Activated CD8-positive, alpha-beta memory T cell treated with anti-CD3 and anti-CD28 coated beads, Interleukin-2, amount 50 U/mL, for 1 hour (primary cell): ENCODE data around the gene ECT2.
"Not testable (repeated sequence)": the region's sequence is repeated elsewhere in the genome, so short reads cannot be mapped to it uniquely, and the experiment has no call there.

Experiments
- DNase-seq: peaks from one replicate; pipeline ENCODE4 v3.0.0-alpha.2; 2020; ENCODE audit errors: extremely low read depth

Gene ECT2

DNA sequence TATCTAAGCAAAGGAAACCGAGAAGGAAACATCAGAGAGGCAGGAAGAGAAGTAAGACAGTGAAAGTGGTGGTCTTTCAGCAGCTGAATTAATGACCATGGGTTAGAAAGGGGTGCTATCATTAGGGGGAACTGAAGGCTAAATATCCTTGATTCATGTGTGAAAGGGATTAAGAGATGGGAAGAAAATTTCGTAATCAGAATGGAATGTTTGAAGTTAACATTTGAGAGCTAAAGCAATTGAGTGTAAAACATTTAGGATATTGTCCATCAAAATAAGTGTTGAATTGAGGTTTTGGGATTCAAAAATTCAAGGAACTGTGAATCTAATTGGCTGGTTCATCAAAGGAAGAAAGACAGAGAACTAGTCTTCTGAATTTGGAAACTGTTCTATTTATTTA lies 4.1 kb upstream of the ECT2 start:
- DNase-seq, result no peak

DNA sequence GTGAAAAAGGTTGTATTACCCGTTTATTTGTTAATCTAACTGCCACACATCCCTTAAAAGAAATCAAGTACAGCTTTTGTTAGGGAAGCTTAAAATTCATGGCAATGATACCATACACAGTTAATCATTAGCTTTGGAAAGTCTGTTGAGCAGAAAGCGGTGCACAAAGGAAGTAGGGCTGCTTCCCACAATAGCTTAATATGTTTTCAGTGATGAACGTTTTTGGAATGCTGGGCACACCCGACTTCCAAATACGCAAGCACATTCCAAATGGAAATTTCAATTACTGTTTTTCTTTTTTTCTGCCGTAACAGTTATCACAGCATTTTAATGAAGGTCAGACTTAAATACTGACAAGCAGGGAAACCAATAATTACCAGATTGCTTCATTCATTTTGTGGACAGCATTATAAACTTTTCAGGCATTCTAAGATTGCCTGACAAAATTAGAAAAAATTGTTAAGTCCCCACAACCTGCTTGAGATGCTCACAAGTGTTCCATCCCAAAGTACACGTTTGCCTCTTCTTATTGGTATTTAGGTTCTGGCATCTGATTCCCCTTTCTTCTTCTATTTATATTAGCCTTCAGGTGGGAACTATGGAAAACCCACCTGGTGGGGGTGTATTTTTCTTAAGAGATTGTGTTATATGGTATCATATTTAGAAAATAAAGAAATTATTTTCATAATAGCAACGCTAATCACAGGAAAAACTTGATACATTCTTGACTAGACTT lies 1.1 kb upstream of the ECT2 start:
- no peak for DNase-seq

DNA sequence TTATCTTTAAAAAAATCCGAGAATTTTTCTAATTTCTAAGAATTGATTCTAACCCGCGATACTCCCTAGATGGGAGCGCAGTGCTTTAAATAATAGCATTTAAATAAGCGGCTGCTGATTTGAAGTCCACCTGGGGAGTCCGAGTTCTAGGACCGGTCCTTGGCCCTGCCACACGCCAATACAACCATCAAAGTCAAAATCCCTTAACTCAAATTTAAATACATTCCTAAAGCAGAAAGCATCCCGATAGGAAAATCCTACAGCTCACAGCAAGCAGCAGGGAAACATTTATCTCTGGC lies 508 bp upstream of the ECT2 start:
- no peak for DNase-seq

DNA sequence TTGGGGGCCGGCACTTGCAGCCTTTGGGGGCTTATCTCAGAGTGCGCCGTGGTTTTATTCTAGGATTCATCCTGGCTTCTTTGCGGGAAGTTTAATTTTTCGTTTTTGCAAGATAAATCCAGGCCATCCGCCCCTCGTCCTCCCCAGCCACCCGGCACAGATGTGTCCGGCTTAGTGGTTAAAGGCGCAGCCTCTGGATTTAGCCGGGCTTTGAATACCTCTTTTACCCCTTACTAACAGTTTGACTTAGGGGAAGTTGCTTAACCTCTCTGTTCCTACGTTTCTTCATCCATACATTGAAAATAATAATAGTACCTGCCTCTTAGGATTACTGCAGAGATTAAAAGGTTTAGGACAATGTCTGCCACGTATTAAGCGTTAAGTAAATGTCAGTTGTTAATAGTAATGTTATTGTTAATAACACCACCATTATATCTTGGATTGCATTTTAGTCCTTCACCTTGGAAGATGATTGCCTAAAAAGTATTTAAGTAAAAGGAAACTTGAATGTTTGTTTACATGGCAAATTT lies 714 bp downstream of the ECT2 start:
- DNase-seq, result no peak

DNA sequence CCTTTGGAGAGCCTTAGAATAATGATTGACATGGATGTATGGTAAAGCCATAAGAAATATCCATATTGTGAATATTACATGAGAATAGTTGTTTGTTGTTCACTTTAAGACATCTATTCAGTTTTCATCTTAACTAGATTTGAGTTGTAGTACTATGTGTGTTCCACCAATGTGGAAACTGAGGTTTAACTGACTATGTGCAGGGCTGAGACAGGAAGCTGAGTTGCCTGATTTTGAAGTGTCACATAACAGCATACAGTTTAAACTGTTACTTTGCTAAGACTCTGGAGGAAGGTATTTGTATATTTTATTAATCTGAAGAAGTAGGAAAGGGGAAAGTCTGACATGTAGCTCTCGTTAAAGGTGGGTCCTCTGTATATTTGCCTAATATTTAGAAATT lies 2.1 kb downstream of the ECT2 start:
- DNase-seq, result no peak

DNA sequence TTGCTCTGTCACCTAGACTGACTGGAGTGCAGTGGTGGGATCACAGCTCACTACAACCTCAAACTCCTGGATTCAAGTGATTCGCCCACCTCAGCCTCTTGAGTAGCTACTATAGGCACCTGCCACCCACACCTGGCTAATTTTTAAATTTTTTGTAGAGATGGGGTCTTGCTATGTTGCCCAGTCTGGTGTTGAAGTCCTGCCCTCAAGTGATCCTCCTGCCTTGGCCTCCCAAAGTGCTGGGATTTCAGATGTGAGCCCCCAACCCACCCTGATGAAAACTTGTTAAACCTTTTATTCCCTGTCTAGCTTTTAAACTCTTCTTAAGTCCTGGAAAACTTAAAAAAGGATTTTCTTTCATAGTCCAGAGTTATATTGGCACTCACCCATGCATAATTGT lies 2.6 kb downstream of the ECT2 start:
- no peak for DNase-seq

DNA sequence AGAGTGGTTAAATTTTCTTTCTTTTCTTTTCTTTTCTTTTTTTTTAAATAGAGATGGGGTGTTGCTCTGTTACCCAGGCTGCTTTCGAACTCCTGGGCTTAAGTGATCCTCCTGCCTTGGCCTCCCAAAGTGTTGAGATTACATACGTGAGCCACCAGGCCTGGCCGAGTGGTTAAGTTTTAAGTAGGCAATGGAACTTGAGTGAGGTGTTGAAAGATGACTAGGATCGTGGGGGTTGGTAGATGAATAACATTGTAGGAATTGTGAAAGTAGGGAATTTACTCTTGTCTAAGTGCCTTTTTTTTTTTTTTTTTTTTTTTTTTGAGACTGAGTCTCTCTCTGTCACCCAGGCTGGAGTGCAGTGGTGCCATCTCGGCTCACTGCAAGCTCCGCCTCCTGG lies 9.9 kb downstream of the ECT2 start:
- DNase-seq, result not testable (repeated sequence)

DNA sequence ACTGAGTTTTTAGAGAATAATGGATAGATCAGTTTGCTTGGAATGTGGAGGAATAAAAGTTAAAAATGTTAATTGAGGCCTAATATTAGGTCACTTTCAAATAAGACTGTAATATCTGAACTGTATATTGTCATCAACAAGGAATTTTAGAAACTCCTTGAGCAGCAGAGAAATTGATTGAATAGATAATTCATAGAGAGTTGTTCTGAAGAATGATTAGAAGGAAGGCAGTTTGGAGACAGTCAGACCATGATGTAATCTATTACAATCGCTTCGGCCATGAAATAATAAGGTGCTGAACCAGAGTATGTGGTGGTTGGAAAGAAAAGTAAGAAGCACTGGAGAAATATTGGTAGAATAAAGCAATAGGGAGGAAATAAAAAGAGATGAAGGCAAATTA lies 15.7 kb downstream of the ECT2 start:
- DNase-seq, result no peak

DNA sequence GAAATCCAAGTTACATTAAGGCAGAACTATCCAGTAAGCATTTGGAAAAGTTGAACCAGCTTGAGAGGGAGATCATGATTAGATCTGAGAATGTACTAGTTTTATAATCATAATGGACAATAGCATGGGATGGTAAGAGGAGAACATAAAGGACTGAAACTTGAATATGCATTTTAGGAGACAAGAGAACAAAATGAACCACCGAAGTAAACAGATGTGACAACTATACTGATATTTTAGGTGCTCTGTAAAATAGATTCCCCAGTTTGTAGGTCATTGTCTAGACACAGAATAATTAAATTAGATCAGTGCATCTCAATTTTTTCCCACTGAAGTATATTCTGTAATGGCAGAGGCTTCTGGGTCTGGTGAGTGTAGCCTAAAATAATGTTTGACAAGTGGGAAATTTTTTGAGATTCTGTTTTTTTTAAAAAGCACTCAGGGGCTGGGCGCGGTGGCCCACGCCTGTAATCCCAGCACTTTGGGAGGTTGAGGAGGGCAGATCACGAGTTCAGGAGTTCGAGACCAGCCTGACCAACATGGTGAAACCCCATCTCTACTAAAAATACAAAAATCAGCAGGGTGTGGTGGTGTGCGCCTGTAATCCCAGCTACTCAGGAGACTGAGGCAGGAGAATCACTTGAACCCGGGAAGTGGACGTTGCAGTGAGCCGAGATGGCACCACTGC lies 16.3 kb downstream of the ECT2 start:
- no peak for DNase-seq

DNA sequence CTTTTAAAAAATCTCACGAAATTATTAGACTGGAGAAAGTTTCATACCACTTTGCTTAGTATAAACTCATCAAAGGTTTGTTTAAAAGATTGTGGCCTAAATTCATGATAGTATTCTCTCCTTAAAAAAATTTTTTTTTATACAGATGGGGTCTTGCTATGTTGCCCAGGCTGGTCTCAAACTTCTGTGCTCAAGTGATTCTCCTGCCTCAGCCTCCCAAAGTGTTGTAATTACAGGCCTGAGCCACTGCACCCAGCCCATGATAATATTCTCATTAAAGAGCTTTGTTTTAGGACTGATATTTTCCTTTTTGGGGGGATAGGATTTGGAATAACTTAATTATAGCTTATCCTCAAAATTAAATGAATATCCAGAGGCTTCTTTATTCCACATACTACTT lies 19.9 kb downstream of the ECT2 start:
- no peak for DNase-seq

DNA sequence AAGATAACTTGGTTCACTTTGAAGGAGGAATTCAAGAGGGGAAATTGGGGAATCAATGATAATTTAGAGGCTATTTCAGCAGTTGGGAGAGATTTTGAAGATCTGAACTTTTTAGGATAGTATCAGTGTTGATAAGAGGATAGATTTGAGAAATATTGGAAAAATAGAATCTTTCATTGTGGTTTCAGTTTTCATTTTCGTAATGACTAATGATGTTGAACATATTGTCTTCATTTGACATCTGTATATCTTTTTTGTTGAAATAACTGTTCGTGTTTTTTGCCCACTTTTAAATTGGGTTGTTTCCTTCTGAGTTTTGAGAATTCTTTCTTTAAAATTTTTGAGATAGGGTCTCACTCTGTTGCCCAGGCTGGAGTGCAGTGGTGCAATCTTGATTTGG lies 21.1 kb downstream of the ECT2 start:
- DNase-seq, result no peak

DNA sequence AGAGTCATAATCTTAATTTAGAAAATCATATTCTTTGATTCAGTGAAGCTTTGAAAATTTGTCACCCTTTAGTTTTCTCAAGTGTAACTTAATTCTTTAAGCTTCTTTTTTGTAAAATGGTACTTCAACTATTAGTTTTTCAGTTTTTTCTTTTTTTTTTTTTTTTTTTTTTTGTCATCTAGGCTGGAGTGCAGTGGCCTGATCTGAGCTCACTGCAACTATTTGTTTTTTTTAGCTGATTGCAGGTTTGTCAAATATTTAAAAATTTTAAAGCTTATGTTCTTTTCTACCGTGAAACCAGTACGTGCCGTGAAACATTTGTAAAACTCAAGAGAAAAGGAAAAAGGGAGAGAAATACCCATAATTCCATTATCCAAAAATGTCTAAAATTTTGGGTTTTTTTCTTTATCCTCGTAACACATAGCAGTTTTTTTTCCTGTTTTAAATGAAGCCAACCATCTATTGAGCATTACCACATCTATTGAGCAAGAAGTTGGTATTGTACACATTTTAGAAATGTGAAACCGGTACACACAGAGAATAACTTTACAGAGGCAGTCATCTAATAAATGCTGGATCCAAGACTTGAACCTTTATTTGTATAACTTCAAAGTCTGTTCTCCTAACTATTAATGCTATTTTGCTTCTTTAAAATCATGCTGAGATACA lies 25.7 kb downstream of the ECT2 start:
- DNase-seq, result no peak

DNA sequence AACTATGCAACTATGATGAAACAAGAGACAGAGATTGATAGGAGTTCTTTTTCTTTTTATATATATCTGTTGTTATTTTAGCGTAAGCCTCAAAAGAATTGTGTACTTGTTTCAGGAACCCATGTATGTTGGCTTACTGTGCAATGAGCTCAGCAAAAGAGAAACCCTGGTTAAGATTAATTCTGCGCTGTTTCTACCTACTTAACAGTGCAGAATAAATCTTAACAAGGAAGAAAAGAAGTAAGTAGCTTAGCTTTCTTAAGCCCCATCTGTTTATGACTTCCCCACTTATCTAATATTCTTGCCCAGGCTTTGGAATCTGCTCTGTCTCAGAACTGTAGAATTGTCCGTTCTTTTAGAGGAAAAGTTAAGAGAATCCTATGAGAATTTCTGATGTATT lies 27.4 kb downstream of the ECT2 start:
- no peak for DNase-seq

DNA sequence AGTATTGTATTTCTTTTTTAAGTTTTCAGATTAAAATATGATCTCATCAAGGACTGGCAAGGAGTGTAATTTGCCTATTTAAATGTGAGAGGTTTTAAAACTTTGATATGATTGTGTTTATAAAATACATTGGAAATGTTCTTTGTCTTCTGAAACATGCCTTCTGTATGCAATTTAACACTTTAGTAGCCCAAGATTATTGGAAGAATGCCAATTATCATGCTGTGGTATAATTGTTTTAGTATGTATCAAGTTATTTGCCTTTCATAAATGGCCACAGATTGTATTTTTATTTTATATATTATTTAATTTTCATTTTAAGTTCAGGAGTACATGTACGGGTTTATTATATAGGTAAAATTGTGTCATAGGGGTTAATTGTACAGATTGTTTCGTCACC lies 31.7 kb downstream of the ECT2 start:
- DNase-seq, result no peak

DNA sequence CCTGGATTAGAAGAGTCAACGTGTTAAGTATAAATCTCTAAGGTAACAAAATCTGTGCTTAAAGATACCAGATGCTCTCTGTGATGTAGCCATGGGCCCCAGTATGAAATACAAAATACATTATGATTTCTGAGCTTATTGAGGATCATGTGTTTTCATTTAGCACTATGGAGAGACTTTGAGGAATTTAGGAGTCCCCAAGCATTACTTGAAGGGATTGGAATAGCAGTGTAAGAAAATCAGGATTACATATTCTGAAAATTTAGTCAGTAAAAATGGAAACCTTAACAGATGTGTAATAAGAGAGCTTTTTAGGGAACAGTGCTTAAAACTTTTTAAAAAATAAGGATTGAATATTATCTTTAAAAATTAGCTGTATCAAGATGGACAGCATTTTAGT lies 35.5 kb downstream of the ECT2 start:
- DNase-seq, result no peak

DNA sequence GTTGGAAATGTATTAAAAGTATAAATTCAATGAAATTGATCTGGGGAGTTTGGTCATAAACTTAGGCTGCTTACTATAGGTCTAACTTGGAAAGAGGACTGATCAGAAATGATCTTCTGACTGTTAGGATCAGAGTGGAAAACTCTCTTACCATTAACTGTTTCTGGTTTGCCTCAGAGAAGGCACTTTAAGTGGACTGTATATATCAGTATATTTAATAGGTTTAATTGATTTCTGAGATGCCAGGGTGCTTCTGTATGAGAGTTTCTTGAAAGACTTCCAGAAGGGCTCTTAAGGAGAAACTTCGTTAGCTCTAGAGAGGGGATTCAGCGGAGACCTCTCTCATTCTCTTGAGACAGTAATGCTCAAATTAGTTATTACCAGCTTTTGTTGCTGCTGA lies 36.5 kb downstream of the ECT2 start:
- DNase-seq, result no peak

DNA sequence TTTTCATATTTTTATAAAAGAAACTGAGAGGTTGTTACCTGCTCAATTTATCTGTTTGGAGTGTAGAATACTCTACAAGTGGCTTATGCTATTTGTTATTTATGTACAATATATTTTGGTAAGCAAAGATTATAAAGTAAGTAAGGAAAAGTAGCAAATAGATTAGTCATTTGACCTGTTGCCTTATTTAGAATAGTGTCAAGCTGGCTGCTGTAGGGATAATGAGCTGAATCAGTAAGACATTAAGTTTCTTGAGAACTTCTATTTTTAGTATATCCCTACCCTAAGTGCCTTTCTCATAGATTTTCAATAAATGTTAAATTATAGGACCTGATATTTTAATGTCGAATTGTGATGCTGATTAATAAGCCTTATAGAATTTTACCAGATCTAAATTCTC lies 37.2 kb downstream of the ECT2 start:
- DNase-seq, result no peak

DNA sequence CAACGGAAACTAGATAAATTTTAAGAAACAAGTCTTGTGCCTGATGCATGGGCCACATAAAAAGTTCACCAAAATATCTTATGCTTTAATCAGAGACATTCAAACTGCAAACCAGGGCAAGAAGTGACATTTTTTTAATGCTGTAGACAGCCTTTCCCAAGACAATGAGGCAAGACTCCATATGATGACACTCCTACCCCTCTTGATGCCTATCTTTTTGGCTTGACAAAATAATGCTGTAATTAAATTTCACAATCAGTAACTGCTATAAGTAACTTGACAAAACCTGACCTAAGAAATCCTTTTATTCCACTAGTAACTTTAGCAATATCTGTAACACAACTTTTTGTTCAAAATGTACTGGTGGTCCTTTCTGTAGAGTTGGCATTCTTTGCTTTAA lies 48.7 kb downstream of the ECT2 start:
- DNase-seq, result no peak

DNA sequence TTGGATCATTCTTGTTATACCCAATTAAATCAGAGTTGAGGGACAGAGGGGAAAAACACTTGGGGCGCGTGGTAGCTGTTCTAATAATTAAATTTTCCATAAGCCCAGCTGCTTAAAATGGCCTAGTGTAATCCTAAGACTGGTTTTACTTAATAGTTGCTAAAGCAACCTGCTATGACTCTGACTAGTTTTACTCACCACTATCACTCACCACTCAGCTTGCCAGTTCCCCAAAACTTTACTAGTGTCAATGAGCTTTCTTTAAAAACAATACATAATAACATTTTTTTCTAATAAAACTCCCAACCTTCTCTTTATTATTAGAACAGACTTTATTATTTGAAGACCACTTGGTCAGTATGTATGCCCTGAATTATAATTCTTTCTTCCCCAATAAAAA lies 49.6 kb downstream of the ECT2 start:
- no peak for DNase-seq

DNA sequence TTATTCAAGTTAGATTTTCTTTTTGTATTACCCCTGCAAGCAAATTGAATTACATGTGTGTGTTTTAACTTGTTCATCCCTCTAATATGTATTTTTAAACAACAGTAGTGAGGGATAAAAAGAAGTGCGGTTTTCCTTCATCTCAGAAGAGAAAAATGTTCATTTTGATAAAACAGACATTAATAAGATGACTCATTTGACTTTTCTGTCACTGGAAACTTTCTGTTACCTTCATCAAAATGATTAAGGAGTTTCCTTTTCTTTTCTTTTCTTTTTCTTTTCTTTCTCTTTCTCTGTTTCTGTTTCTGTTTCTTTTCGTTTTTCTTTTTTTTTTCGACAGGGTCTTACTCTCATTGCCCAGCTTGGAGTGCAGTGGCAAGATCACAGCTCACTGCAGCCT lies 53.0 kb downstream of the ECT2 start:
- DNase-seq, result no peak

DNA sequence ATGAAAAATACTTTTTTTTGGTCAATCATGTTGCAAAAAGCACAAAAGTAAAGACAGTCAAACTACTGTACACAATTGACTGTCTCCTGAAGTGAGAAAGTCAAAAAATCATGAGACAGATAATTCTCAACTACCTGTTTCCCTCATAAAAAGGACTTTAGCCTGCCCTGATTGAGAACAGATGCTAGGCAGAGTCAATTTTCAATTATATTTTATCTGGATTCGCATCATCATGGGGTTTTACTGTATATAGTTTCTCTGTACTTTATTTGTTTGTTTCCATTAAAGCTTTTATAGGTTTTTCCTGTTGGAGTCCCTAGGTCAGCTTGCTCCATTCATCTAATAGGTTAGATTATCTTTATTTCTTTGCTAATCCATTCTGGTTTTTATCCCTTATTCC lies 53.8 kb downstream of the ECT2 start:
- DNase-seq, result no peak

DNA sequence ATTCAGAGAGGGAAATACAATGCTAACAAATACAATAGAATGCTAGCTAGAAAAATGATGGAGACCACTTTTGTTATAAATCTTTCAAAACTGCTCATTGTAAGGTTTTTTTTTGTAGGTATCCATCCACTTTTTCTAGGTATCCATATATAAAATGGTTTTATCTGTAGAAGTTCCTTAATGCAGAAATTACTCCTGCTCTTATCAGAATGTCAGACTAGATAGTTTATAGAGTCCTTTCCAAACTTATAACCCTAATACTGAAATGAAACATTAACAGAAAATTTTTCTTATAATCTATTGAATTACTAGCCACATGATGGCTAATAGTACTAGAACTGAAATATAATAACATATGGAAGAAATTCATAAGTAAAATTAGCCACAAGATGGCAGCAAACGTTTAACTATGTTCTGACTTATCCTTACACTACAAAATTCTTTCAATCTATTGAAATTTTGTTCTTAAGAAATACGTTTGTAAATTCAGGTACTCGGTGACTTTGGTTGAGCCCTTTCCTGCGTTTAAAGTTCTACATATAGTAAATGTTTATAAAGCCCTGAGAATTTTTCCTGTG lies 58.5 kb downstream of the ECT2 start:
- no peak for DNase-seq

DNA sequence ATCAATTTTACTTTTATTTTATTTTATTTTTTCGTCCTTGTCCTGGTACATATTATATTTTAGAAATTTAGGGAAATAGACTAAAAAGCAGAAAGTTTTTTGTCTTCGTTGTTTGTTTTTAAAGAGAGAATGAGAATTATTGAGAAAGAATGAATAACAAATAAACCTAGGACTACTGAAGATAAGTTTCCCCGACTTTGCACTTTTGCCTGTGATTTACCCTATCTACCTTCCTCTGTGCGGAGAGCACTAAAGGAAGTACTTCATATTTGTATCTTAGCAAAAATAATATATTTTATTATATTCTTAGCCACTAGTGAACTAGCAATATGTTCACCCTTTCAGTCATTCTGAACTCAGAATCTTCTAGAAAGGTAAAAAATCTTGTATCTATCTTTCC lies 60.6 kb downstream of the ECT2 start:
- DNase-seq, result no peak
